NB4 (cell line): ENCODE measurements around the gene PLA2G1B.
"Not testable (repeated sequence)": the region's sequence is repeated elsewhere in the genome, so short reads cannot be mapped to it uniquely, and the experiment has no call there.

Experiments
- DNase-seq: peaks from one replicate; pipeline ENCODE4 v3.0.0; 2010; ENCODE audit warnings: low read depth
- H3K4me3 ChIP-seq: one replicate; pipeline ENCODE4 v1.5.1; 2011; ENCODE audit warnings: mild to moderate bottlenecking, low read depth, low read length, moderate library complexity
- MAX ChIP-seq: IDR thresholded peaks from 2 replicates; pipeline ENCODE4 v1.6.1; 2011; ENCODE audit warnings: low read depth, low read length
- MYC ChIP-seq: IDR thresholded peaks from 2 replicates; pipeline ENCODE4 v1.6.1; 2011; ENCODE audit warnings: low read depth, low read length
- POLR2A ChIP-seq: IDR thresholded peaks from 2 replicates; pipeline ENCODE4 v1.6.1; 2011; ENCODE audit warnings: mild to moderate bottlenecking; ENCODE audit not compliant: insufficient read length; ENCODE audit errors: extremely low read depth
- TF ChIP-seq, protein P1 (sequence below): IDR thresholded peaks from one replicate; pipeline ENCODE4 v1.5.1; 2012; ENCODE audit warnings: low read depth, low read length

Gene PLA2G1B

DNA sequence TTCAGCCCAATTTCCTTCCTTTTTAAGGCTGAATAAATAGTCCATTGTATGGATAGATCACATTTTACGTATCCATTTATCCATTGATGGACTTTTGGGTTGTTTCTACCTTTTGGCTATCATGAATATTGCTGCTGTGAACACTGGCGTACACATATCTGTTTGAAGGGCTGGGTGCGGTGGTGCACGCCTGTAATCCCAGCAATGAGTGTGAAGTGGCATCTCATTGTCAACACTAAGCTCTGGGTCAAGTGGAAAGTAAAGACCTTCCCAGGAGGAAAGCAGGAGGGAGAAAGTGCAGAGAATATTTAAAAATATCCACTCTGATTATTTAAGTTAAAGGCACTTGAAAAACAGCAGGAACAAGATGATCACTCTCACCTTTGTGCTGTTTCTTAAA lies 11.7 kb upstream of the PLA2G1B start:
- no peak overlapping the region for H3K4me3 ChIP-seq
- TF ChIP-seq MAX = no peak
- no peak for TF ChIP-seq POLR2A
- no peak for TF ChIP-seq MYC
- TF ChIP-seq, protein P1, sequence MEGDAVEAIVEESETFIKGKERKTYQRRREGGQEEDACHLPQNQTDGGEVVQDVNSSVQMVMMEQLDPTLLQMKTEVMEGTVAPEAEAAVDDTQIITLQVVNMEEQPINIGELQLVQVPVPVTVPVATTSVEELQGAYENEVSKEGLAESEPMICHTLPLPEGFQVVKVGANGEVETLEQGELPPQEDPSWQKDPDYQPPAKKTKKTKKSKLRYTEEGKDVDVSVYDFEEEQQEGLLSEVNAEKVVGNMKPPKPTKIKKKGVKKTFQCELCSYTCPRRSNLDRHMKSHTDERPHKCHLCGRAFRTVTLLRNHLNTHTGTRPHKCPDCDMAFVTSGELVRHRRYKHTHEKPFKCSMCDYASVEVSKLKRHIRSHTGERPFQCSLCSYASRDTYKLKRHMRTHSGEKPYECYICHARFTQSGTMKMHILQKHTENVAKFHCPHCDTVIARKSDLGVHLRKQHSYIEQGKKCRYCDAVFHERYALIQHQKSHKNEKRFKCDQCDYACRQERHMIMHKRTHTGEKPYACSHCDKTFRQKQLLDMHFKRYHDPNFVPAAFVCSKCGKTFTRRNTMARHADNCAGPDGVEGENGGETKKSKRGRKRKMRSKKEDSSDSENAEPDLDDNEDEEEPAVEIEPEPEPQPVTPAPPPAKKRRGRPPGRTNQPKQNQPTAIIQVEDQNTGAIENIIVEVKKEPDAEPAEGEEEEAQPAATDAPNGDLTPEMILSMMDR = no peak
- DNase-seq = no peak

DNA sequence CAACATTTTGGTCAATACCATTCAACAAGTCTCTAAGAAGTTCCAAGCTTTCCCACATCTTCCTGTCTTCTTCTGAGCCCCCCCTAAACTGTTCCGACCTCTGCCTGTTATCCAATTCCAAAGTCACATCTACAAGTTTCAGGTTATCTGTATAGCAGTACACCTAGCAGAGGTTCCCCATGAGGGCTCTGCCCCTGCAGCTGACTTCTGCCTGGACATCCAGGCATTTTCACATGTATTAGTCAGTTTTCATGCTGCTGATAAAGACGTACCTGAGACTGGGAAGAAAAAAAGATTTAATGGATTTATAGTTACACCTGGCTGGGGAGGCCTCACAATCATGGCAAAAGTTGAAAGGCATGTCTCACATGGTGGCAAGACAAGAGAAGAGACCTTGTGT lies 10.2 kb upstream of the PLA2G1B start:
- TF ChIP-seq MAX = no peak
- TF ChIP-seq, protein P1 = no peak
- TF ChIP-seq POLR2A = no peak
- no peak for TF ChIP-seq MYC
- DNase-seq = no peak
- no peak overlapping the region for H3K4me3 ChIP-seq

GRCh38 chr12:120336392-120336791 lies 8.8 kb upstream of the PLA2G1B start:
- H3K4me3 ChIP-seq, DNase-seq: not testable (repeated sequence)

DNA sequence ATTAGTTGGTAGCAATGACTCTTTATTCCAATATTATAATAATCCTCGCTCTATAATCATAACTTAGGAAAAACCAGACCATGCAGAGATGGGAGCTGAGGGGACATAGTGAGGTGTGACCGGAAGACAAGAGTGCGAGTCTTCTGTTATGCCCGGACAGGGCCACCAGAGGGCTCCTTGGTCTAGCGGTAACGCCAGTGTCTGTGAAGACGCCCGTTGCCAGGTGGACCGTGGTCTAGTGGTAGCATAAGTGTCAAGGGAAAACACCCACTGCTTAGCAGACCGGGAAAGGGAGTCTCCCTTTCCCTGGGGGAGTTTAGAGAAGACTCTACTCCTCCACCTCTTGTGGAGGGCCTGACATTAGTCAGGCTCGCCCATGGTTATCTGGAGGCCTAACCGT lies 7.9 kb upstream of the PLA2G1B start:
- DNase-seq = peak; percentile 54
- H3K4me3 ChIP-seq = not testable (repeated sequence)
- TF ChIP-seq, protein P1 = peak; percentile 58

- TF ChIP-seq MAX = no peak
- TF ChIP-seq, protein P1 = no peak
- no peak for TF ChIP-seq POLR2A
- no peak for TF ChIP-seq MYC
- DNase-seq = no peak
- H3K4me3 ChIP-seq = no peak overlapping the region
These were observed 4.9 kb upstream of the PLA2G1B start for GRCh38 chr12:120332523-120332922.

GRCh38 chr12:120332041-120332440 lies 4.5 kb upstream of the PLA2G1B start:
- TF ChIP-seq MYC (no peak), POLR2A (no peak), MAX (no peak)
- TF ChIP-seq, protein P1 = no peak
- no peak overlapping the region for H3K4me3 ChIP-seq
- DNase-seq = no peak

DNA sequence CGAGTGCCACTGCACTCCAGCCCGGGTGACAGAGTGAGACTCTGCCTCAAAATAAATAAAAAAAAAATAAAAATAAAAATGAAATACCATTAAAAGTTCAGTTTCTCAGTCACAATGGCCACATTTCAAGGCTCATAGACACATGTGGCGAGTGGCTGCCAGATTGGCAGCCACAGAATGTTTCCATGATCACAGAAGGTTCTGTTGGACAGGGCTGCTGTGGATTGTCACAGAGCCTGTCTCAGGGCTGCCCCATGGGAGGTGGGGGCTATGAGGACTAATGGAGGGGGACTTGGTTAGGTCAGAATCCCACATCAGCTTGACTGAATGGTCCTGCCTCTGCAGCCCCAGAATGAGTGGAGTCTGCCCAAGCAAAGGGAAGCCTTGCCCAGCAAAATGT lies 3.8 kb upstream of the PLA2G1B start:
- H3K4me3 ChIP-seq = no peak overlapping the region
- no peak for DNase-seq
- TF ChIP-seq POLR2A (no peak), MAX (no peak), MYC (no peak)
- TF ChIP-seq, protein P1 = no peak
